Muscle of back (tissue), 11 donors: ENCODE results near the gene RPS6KA2. TPM values are rescaled to one million over a fixed set of nuclear protein-coding genes. Genes with fewer than 3 reads are reported as not detected.
"Not testable (repeated sequence)": the region's sequence is repeated elsewhere in the genome, so short reads cannot be mapped to it uniquely, and the experiment has no call there.

Source experiments
- DNase-seq, 3 donors: peaks; one replicate each; pipeline versions ENCODE4 v3.0.0 to v3.0.0-alpha.2; 2013
- polyA plus RNA-seq, 10 donors: library from polyadenylated mRNA; unstranded; fragments of 120-200 nt; gene quantifications; one replicate each; pipeline ENCODE4 v1.2.1, GENCODE V29; 2013; ENCODE audit not compliant: insufficient read length in 10 of 10

The RPS6KA2 gene
- polyA plus RNA-seq, 10 donors, result 22.1 to 31.7 (median 25.4) TPM

- DNase-seq, result peak in 1 of 3 donors; percentile 86
Measured at GRCh38 chr6:166595061-166595780, 31.8 kb downstream of the RPS6KA2 start.

- no peak for DNase-seq
Measured at GRCh38 chr6:166592821-166593220, 34.2 kb downstream of the RPS6KA2 start.

- DNase-seq, result no peak
Measured at GRCh38 chr6:166591961-166592520, 35.0 kb downstream of the RPS6KA2 start.

GRCh38 chr6:166591026-166591425 is 36.0 kb downstream of the RPS6KA2 start:
- DNase-seq, result no peak

- DNase-seq, result no peak
Measured at GRCh38 chr6:166589786-166590574, 37.1 kb downstream of the RPS6KA2 start.

- no peak for DNase-seq
Measured at GRCh38 chr6:166589337-166589731, 37.7 kb downstream of the RPS6KA2 start.

GRCh38 chr6:166588691-166589336 is 38.2 kb downstream of the RPS6KA2 start:
- DNase-seq, result peak in 2 of 3 donors; percentile 62

- no peak for DNase-seq
Measured at GRCh38 chr6:166587631-166588413, 39.2 kb downstream of the RPS6KA2 start.

GRCh38 chr6:166586424-166587156 is 40.5 kb downstream of the RPS6KA2 start, which contains the start of gene RAMACL:
TSS of gene RAMACL (minus strand) at chr6:166586678. CDS start at chr6:166586477, 201 bp downstream.
- no peak for DNase-seq

- no peak for DNase-seq
Measured at GRCh38 chr6:166584853-166585429, 42.1 kb downstream of the RPS6KA2 start.

- DNase-seq, result no peak
Measured at GRCh38 chr6:166584155-166584554, 42.9 kb downstream of the RPS6KA2 start.

GRCh38 chr6:166583230-166583965 is 43.7 kb downstream of the RPS6KA2 start:
- DNase-seq, result no peak

GRCh38 chr6:166582258-166582657 is 44.8 kb downstream of the RPS6KA2 start:
- DNase-seq, result peak in 2 of 3 donors; percentile 58 to 74

GRCh38 chr6:166581801-166582200 is 45.2 kb downstream of the RPS6KA2 start:
- DNase-seq, result not testable (repeated sequence)

- no peak for DNase-seq
Measured at GRCh38 chr6:166581091-166581511, 46.0 kb downstream of the RPS6KA2 start.

- no peak for DNase-seq
Measured at GRCh38 chr6:166580076-166581050, 46.7 kb downstream of the RPS6KA2 start.

- peak in 1 of 3 donors; percentile 70 for DNase-seq
Measured at GRCh38 chr6:166579237-166579850, 47.7 kb downstream of the RPS6KA2 start.
